Panc1 (cell line): ENCODE measurements around the gene CNTN5. TPM values are rescaled to one million over a fixed set of nuclear protein-coding genes. Genes with fewer than 3 reads are reported as not detected.

Experiments
- ATAC-seq: fragments of 200-7000 bp; cut with Tn5 transposase; 2 replicates; pipeline ENCODE4 v1.9.1; 2020; ENCODE audit warnings: mild to moderate bottlenecking, moderate library complexity
- BruUV-seq: library from RNA; stranded (reverse); fragments of 400-500 nt; replicated peaks from 2 replicates; lab custom pipeline; 2021; lab: Mats Ljungman, UMichigan
- CTCF ChIA-PET: fragments of 300-600 bp; sonication (Branson Sonifier 250); formaldehyde crosslinking; loops from one replicate; lab custom pipeline; 2022; ENCODE audit warnings: antibody characterized with exemption; lab: Charles Lee
- POLR2A ChIA-PET: fragments of 300-600 bp; sonication (Branson Sonifier 250); formaldehyde crosslinking; loops from one replicate; lab custom pipeline; 2022; ENCODE audit warnings: antibody characterized with exemption; lab: Charles Lee
- DNase-seq: peaks from one replicate; pipeline ENCODE4 v3.0.0-alpha.2; 2010; ENCODE audit warnings: low read depth, low spot score
- H3K27ac ChIP-seq: 2 replicates; pipeline ENCODE4 v1.5.1; 2011; ENCODE audit warnings: mild to moderate bottlenecking, low read length, inconsistent platforms
- H3K27me3 ChIP-seq: fragments of 200-500 bp; sonication (Bioruptor generic); 2 replicates; pipeline ENCODE4 v1.6.0; 2014; ENCODE audit warnings: low read length, inconsistent platforms; ENCODE audit not compliant: control insufficient read depth, insufficient read depth
- H3K36me3 ChIP-seq: fragments of 200-500 bp; sonication (Bioruptor generic); 2 replicates; pipeline ENCODE4 v1.5.1; 2014; ENCODE audit warnings: inconsistent platforms, mild to moderate bottlenecking, low read length, moderate library complexity; ENCODE audit not compliant: control insufficient read depth, insufficient read depth
- H3K4me1 ChIP-seq: 2 replicates; pipeline ENCODE4 v1.5.1; 2011; ENCODE audit warnings: inconsistent platforms, mild to moderate bottlenecking, low read length, moderate library complexity; ENCODE audit not compliant: control insufficient read depth, insufficient read depth
- H3K4me3 ChIP-seq, 2 experiments: 2 replicates each; pipeline ENCODE4 v1.5.1; 2011 to 2012; ENCODE audit warnings: low read depth in 2 of 2, low read length in 2 of 2, mild to moderate bottlenecking in 2 of 2, inconsistent platforms in 1 of 2, moderate library complexity in 1 of 2
- H3K9me3 ChIP-seq: fragments of 200-500 bp; sonication (Bioruptor generic); 2 replicates; pipeline ENCODE4 v1.5.1; 2014; ENCODE audit warnings: low read depth, mild to moderate bottlenecking, inconsistent platforms, low read length, moderate library complexity; ENCODE audit not compliant: control insufficient read depth, insufficient read depth
- CTCF ChIP-seq: fragments of 450-650 bp; IDR thresholded peaks from 2 replicates; pipeline ENCODE4 v1.5.1; 2017; ENCODE audit warnings: mild to moderate bottlenecking
- POLR2AphosphoS5 ChIP-seq: IDR thresholded peaks from 2 replicates; pipeline ENCODE4 v1.6.1; 2012; ENCODE audit warnings: mild to moderate bottlenecking, low read depth, low read length, moderate library complexity
- REST ChIP-seq, 2 experiments: IDR thresholded peaks; 2 replicates each; pipeline ENCODE4 v1.6.1; 2011 to 2012; ENCODE audit warnings: low read depth in 2 of 2, control low read depth in 1 of 2, low read length in 1 of 2, mild to moderate bottlenecking in 1 of 2, moderate library complexity in 1 of 2; ENCODE audit not compliant: insufficient read depth in 1 of 2
- SIN3A ChIP-seq: IDR thresholded peaks from 2 replicates; pipeline ENCODE4 v1.6.1; 2012; ENCODE audit warnings: low read depth, mild to moderate bottlenecking, low read length, moderate library complexity, borderline replicate concordance; ENCODE audit not compliant: insufficient read depth
- TCF7L2 ChIP-seq: IDR thresholded peaks from 2 replicates; pipeline ENCODE4 v1.6.1; 2011; ENCODE audit warnings: mild to moderate bottlenecking, low read depth, low read length, inconsistent platforms
- in situ Hi-C: cut with HindIII; loops from 2 replicates; pipeline ENCODE4 v1.10.0; 2016; ENCODE audit warnings: low sequenced_read_pairs, low pct_unique_long_range_greater_than_20kb
- intact Hi-C: fragments of 100-400 bp; cut with micrococcal nuclease; formaldehyde crosslinking; loops from one replicate; pipeline ENCODE4 v1.10.0; 2022; ENCODE audit not compliant: unreplicated experiment
- total RNA-seq: library from RNA; stranded (reverse); gene quantifications from one replicate; pipeline ENCODE4 v1.2.1, GENCODE V29; 2021; ENCODE audit not compliant: unreplicated experiment

The CNTN5 gene
- total RNA-seq, 1 experiment from 2014 or later = not detected

DNA sequence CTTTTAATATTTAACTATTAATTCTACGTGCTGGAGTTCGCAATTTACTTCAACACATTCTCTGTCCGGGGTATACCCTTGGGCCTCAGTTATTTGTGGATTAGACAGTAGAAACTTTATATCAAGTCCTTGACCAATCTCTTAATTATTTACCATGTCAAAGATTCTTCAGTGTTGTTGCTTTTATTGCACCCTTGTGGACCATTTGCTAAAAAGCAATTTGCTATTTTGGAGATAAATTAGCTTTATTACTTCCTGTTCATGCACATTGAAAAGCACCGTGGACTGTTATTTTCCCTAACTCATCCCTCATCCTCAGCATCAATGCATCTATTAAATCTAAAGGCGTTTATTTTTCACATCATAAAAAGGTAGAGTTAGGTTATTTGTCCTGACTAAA lies 609.9 kb downstream of the CNTN5 start:
- in situ Hi-C loops (no loop called here), intact Hi-C loops (no loop called here)
- Histone ChIP-seq H3K27ac (no peak overlapping the region), H3K36me3 (no peaks in the 10 kb centered on the region), H3K9me3 (no peaks in the 10 kb centered on the region), H3K27me3 (no peaks in the 10 kb centered on the region), H3K4me3 (no peak overlapping the region), H3K4me1 (no peaks in the 10 kb centered on the region)
- POLR2A ChIA-PET = no interaction called here
- BruUV-seq = no TSS peak
- ATAC-seq (no peak), DNase-seq (no peak)
- TF ChIP-seq TCF7L2 = no peak
- CTCF ChIA-PET = no interaction called here

DNA sequence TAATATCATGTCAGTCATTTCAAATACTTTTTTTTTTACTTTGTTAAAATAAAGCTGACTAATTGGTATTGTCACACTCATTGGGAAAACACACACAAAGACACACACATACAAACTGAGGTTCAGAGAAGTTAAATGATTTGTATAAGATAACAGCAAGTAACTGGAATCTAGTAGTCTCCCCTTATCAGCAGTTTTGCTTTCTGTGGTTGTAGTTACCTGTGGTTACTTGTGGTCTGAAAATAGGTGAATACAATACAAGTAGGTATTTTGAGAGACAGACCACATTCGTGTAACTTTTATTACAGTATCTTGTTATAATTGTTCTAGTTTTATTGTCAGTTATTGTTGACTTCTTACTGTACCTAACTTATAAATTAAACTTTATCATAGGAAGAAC lies 610.9 kb downstream of the CNTN5 start:
- no TSS peak for BruUV-seq
- ChIA-PET CTCF (no interaction called here), POLR2A (no interaction called here)
- Histone ChIP-seq H3K4me1 (no peaks in the 10 kb centered on the region), H3K9me3 (no peaks in the 10 kb centered on the region), H3K27ac (no peak overlapping the region), H3K27me3 (no peaks in the 10 kb centered on the region), H3K4me3 (no peak overlapping the region), H3K36me3 (no peaks in the 10 kb centered on the region)
- intact Hi-C loops = no loop called here
- DNase-seq (no peak), ATAC-seq (no peak)
- TF ChIP-seq POLR2AphosphoS5 (no peak), REST (IDR thresholded peaks at IDR 0.05; ENCODE audit: insufficient read depth in 1 of 2, low read depth in 2 of 2, low read length in 1 of 2) (no peak), SIN3A (no peak), TCF7L2 (no peak), CTCF (no peak)
- in situ Hi-C loops = no loop called here

- DNase-seq (no peak), ATAC-seq (no peak)
- intact Hi-C loops = no loop called here
- Histone ChIP-seq H3K9me3 (no peaks in the 10 kb centered on the region), H3K36me3 (no peaks in the 10 kb centered on the region), H3K27ac (no peak overlapping the region), H3K4me3 (no peak overlapping the region), H3K4me1 (no peaks in the 10 kb centered on the region), H3K27me3 (no peaks in the 10 kb centered on the region)
- ChIA-PET CTCF (no interaction called here), POLR2A (no interaction called here)
- BruUV-seq = no TSS peak
- no peak for TF ChIP-seq REST (IDR thresholded peaks at IDR 0.05; ENCODE audit: insufficient read depth in 1 of 2, low read depth in 2 of 2, low read length in 1 of 2)
- TF ChIP-seq SIN3A = no peak
- no peak for TF ChIP-seq CTCF
- no peak for TF ChIP-seq TCF7L2
- TF ChIP-seq POLR2AphosphoS5 = no peak
- in situ Hi-C loops = no loop called here
Measured at GRCh38 chr11:99632969-99633368, 612.2 kb downstream of the CNTN5 start.
